ENCODE measurements around the gene FCAMR. TPM values are rescaled to one million over a fixed set of nuclear protein-coding genes. Genes with fewer than 3 reads are reported as not detected.

FCAMR gene
- total RNA-seq, 2 donors from 2014 or later = not detected

- no peaks in the 10 kb centered on the region for H3K27me3 ChIP-seq (replicated peaks; ENCODE audit: insufficient read depth)
- TF ChIP-seq CTCF (IDR thresholded peaks at IDR 0.05) = no peak
- H3K36me3 ChIP-seq = no peaks in the 10 kb centered on the region
- no peaks in the 10 kb centered on the region for H3K4me1 ChIP-seq (ENCODE audit: control insufficient read depth in 1 of 2, low read depth in 2 of 2)
- ATAC-seq (ENCODE audit: insufficient number of reproducible peaks, low FRiP score, low read depth) = no peak
- no peak for DNase-seq (ENCODE audit: low spot score)
- no peak overlapping the region for H3K27ac ChIP-seq
- no peak overlapping the region for H3K4me3 ChIP-seq
- H3K9me3 ChIP-seq = no peaks in the 10 kb centered on the region
These were observed 22.5 kb upstream of the FCAMR start for GRCh38 chr1:206992790-206993189.

GRCh38 chr1:206987873-206988272 is 17.6 kb upstream of the FCAMR start:
- H3K27me3 ChIP-seq (replicated peaks; ENCODE audit: insufficient read depth) = no peaks in the 10 kb centered on the region

GRCh38 chr1:206986885-206987284 is 16.6 kb upstream of the FCAMR start:
- no peaks in the 10 kb centered on the region for H3K27me3 ChIP-seq (replicated peaks; ENCODE audit: insufficient read depth)
- H3K9me3 ChIP-seq = no peaks in the 10 kb centered on the region
- DNase-seq (ENCODE audit: low spot score) (no peak), ATAC-seq (ENCODE audit: insufficient number of reproducible peaks, low FRiP score, low read depth) (no peak)
- H3K4me1 ChIP-seq (ENCODE audit: control insufficient read depth in 1 of 2, low read depth in 2 of 2) = no peaks in the 10 kb centered on the region
- H3K4me3 ChIP-seq = no peak overlapping the region
- TF ChIP-seq CTCF (IDR thresholded peaks at IDR 0.05) = no peak
- H3K27ac ChIP-seq = no peak overlapping the region
- no peaks in the 10 kb centered on the region for H3K36me3 ChIP-seq

More at GRCh38 chr1:206987873-206988272, 17.6 kb upstream of the FCAMR start:
- ATAC-seq (ENCODE audit: insufficient number of reproducible peaks, low FRiP score, low read depth) (no peak), DNase-seq (ENCODE audit: low spot score) (no peak)
- H3K4me3 ChIP-seq = no peak overlapping the region
- H3K36me3 ChIP-seq = no peaks in the 10 kb centered on the region
- H3K4me1 ChIP-seq (ENCODE audit: control insufficient read depth in 1 of 2, low read depth in 2 of 2) = no peaks in the 10 kb centered on the region
- H3K9me3 ChIP-seq = no peaks in the 10 kb centered on the region
- no peak for TF ChIP-seq CTCF (IDR thresholded peaks at IDR 0.05)
- no peak overlapping the region for H3K27ac ChIP-seq

- TF ChIP-seq CTCF (IDR thresholded peaks at IDR 0.05) = no peak
- no peak overlapping the region for H3K27ac ChIP-seq
- no peak for DNase-seq (ENCODE audit: low spot score)
- no peaks in the 10 kb centered on the region for H3K36me3 ChIP-seq
- H3K4me1 ChIP-seq (ENCODE audit: control insufficient read depth in 1 of 2, low read depth in 2 of 2) = no peaks in the 10 kb centered on the region
- H3K9me3 ChIP-seq = no peaks in the 10 kb centered on the region
- no peak for ATAC-seq (ENCODE audit: insufficient number of reproducible peaks, low FRiP score, low read depth)
- no peaks in the 10 kb centered on the region for H3K27me3 ChIP-seq (replicated peaks; ENCODE audit: insufficient read depth)
- H3K4me3 ChIP-seq = no peak overlapping the region
These were observed 16.1 kb upstream of the FCAMR start for GRCh38 chr1:206986402-206986801.

GRCh38 chr1:206985162-206985749 is 15.0 kb upstream of the FCAMR start:
- DNase-seq (ENCODE audit: low spot score) (no peak), ATAC-seq (ENCODE audit: insufficient number of reproducible peaks, low FRiP score, low read depth) (no peak)
- H3K9me3 ChIP-seq = no peaks in the 10 kb centered on the region
- H3K4me1 ChIP-seq (ENCODE audit: control insufficient read depth in 1 of 2, low read depth in 2 of 2) = no peaks in the 10 kb centered on the region
- TF ChIP-seq CTCF (IDR thresholded peaks at IDR 0.05) = no peak
- H3K36me3 ChIP-seq = no peaks in the 10 kb centered on the region
- no peaks in the 10 kb centered on the region for H3K27me3 ChIP-seq (replicated peaks; ENCODE audit: insufficient read depth)
- H3K27ac ChIP-seq = no peak overlapping the region
- H3K4me3 ChIP-seq = no peak overlapping the region
